NCI-H146 treated with DMSO at 0.1 percent for 48 hours (cell line): ENCODE results near the gene MYO5B.

Experiments
- DNase-seq: peaks from one replicate; lab custom pipeline; 2025; ENCODE audit not compliant: unreplicated experiment; lab: John Stamatoyannopoulos, UW

The MYO5B gene

GRCh38 chr18:49862656-49863385 is 332.1 kb downstream of the MYO5B start:
- no peak for DNase-seq

GRCh38 chr18:49861659-49862058 is 333.3 kb downstream of the MYO5B start:
- DNase-seq = no peak

GRCh38 chr18:49859725-49860124 is 335.2 kb downstream of the MYO5B start:
- no peak for DNase-seq

GRCh38 chr18:49859021-49859359 is 336.0 kb downstream of the MYO5B start:
- DNase-seq = no peak

- peak; percentile 44 for DNase-seq
These were observed 336.5 kb downstream of the MYO5B start for GRCh38 chr18:49858309-49859020.

- DNase-seq = no peak
These were observed 337.2 kb downstream of the MYO5B start for GRCh38 chr18:49857708-49858107.

GRCh38 chr18:49856496-49856895 is 338.5 kb downstream of the MYO5B start:
- no peak for DNase-seq

GRCh38 chr18:49855711-49856415 is 339.1 kb downstream of the MYO5B start:
- DNase-seq = no peak

GRCh38 chr18:49854681-49855080 is 340.3 kb downstream of the MYO5B start:
- DNase-seq = no peak

- DNase-seq = no peak
These were observed 341.5 kb downstream of the MYO5B start for GRCh38 chr18:49853436-49853835.

GRCh38 chr18:49853011-49853410 is 341.9 kb downstream of the MYO5B start:
- no peak for DNase-seq

GRCh38 chr18:49851624-49852023 is 343.3 kb downstream of the MYO5B start:
- DNase-seq = no peak

- DNase-seq = no peak
These were observed 344.3 kb downstream of the MYO5B start for GRCh38 chr18:49850636-49851035.

- DNase-seq = peak; percentile 100
These were observed 345.4 kb downstream of the MYO5B start for GRCh38 chr18:49849331-49850217.

- no peak for DNase-seq
These were observed 346.8 kb downstream of the MYO5B start for GRCh38 chr18:49848115-49848514.

GRCh38 chr18:49847524-49847923 is 347.4 kb downstream of the MYO5B start:
- no peak for DNase-seq

GRCh38 chr18:49846718-49847470 is 348.1 kb downstream of the MYO5B start:
- DNase-seq = peak; percentile 82

GRCh38 chr18:49846361-49846662 is 348.6 kb downstream of the MYO5B start:
- no peak for DNase-seq

- no peak for DNase-seq
These were observed 349.2 kb downstream of the MYO5B start for GRCh38 chr18:49845629-49846360.

GRCh38 chr18:49844903-49845302 is 350.0 kb downstream of the MYO5B start:
- no peak for DNase-seq
